AG09309 (cell line): ENCODE measurements around the gene MED25.
A peak's percentile ranks its signal among the peaks of the same experiment; 100 is the strongest.

Source experiments
- DNase-seq: peaks from one replicate; pipeline ENCODE4 v3.0.0-alpha.2; 2010; ENCODE audit warnings: low read depth
- H3K4me3 ChIP-seq: 2 replicates; pipeline ENCODE4 v1.5.1; 2011; ENCODE audit warnings: mild to moderate bottlenecking, low read depth, low read length, moderate library complexity; ENCODE audit not compliant: control insufficient read depth
- CTCF ChIP-seq: IDR thresholded peaks from 2 replicates; pipeline ENCODE4 v1.5.1; 2011; ENCODE audit warnings: mild to moderate bottlenecking, low read depth, low read length, inconsistent platforms; ENCODE audit not compliant: insufficient read depth, control insufficient read depth; ENCODE audit errors: missing control alignments

The MED25 gene

GRCh38 chr19:49851456-49852259 lies 33.6 kb downstream of the MED25 start:
- TF ChIP-seq CTCF, result no peak
- H3K4me3 ChIP-seq, result peak overlapping the region; percentile 87
- no peak for DNase-seq

GRCh38 chr19:49852631-49853126 lies 34.6 kb downstream of the MED25 start:
- TF ChIP-seq CTCF, result no peak
- peak overlapping the region; percentile 87 for H3K4me3 ChIP-seq

GRCh38 chr19:49853852-49854377 lies 35.8 kb downstream of the MED25 start:
- no peak overlapping the region for H3K4me3 ChIP-seq
- DNase-seq, result no peak
- no peak for TF ChIP-seq CTCF

More at GRCh38 chr19:49852631-49853126, 34.6 kb downstream of the MED25 start:
- no peak for DNase-seq

GRCh38 chr19:49854378-49855263 lies 36.5 kb downstream of the MED25 start:
- H3K4me3 ChIP-seq, result no peak overlapping the region
- no peak for TF ChIP-seq CTCF
- no peak for DNase-seq

- TF ChIP-seq CTCF, result no peak
- DNase-seq, result no peak
- no peak overlapping the region for H3K4me3 ChIP-seq
Measured at GRCh38 chr19:49855277-49855675, 37.2 kb downstream of the MED25 start.
